DOHH2 (cell line): ENCODE results near the gene MGMT.

ENCODE experiments used
- CTCF ChIP-seq: fragments of 200-600 bp; sonication (generic); IDR thresholded peaks from one replicate; pipeline ENCODE4 v1.5.1; 2014; ENCODE audit warnings: antibody characterized with exemption, mild to moderate bottlenecking, low read depth, low read length; ENCODE audit not compliant: poor library complexity, severe bottlenecking
- EZH2phosphoT487 ChIP-seq: fragments of 200-600 bp; sonication (generic); IDR thresholded peaks from 2 replicates; pipeline ENCODE4 v1.6.1; 2017; ENCODE audit warnings: borderline replicate concordance, mild to moderate bottlenecking, antibody characterized with exemption, low read length, moderate library complexity, mixed read lengths

- TF ChIP-seq CTCF: no peak
- TF ChIP-seq EZH2phosphoT487: no peak
Observed at GRCh38 chr10:129771576-129771975, 304.5 kb downstream of the MGMT start.
